ENCODE results near the gene NUDT21. TPM values are rescaled to one million over a fixed set of nuclear protein-coding genes. Genes with fewer than 3 reads are reported as not detected.

Gene NUDT21
- total RNA-seq, 1 experiment from 2014 or later = 218 TPM

- no peak overlapping the region for H3K9ac ChIP-seq (ENCODE audit: low read length)
Measured at GRCh38 chr16:56482683-56483236, 31.6 kb upstream of the NUDT21 start.

More at GRCh38 chr16:56482683-56483236, 31.6 kb upstream of the NUDT21 start:
- RAD21 ChIA-PET (ENCODE audit: low non-redundant PET in 1 of 2, low total read pairs in 2 of 2, uncharacterized antibody in 2 of 2, unreplicated experiment in 2 of 2) = no interaction called here
- no peak overlapping the region for H3K4me2 ChIP-seq (ENCODE audit: low read length)
- peaks cover 0 to 8% of the 10 kb centered on the region in 2 experiments; a peak in 2 of 4 replicates for H3K4me1 ChIP-seq (ENCODE audit: control insufficient read depth in 1 of 2, insufficient read depth in 2 of 2, low read length in 2 of 2)
- no peaks in the 10 kb centered on the region for H3K9me3 ChIP-seq (ENCODE audit: control insufficient read depth in 1 of 2, insufficient read depth in 1 of 2, low read depth in 1 of 2, low read length in 2 of 2)
- no TSS peak for BruUV-seq (replicated peaks)
- TF ChIP-seq TCF7L2 (IDR thresholded peaks at IDR 0.05; ENCODE audit: borderline replicate concordance, extremely low read depth, insufficient read depth, insufficient read length) = no peak
- no peak for TF ChIP-seq ELF1 (IDR thresholded peaks at IDR 0.05; ENCODE audit: borderline replicate concordance, low read depth)
- TF ChIP-seq RAD21 (IDR thresholded peaks at IDR 0.05; ENCODE audit: low read depth) = no peak
- TF ChIP-seq, protein P1, sequence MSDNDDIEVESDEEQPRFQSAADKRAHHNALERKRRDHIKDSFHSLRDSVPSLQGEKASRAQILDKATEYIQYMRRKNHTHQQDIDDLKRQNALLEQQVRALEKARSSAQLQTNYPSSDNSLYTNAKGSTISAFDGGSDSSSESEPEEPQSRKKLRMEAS (IDR thresholded peaks at IDR 0.05) = no peak
- TF ChIP-seq POLR2A (IDR thresholded peaks at IDR 0.05; ENCODE audit: borderline replicate concordance, extremely low read depth, insufficient read depth, insufficient read length) = no peak
- TF ChIP-seq YY1 (IDR thresholded peaks at IDR 0.05; ENCODE audit: extremely low read depth, insufficient replicate concordance, low read depth, low read length) = no peak
- TF ChIP-seq SRF (IDR thresholded peaks at IDR 0.05; ENCODE audit: low read depth) = no peak
- no peak for TF ChIP-seq EZH2 (IDR thresholded peaks at IDR 0.05)
- TF ChIP-seq FOSL1 (IDR thresholded peaks at IDR 0.05; ENCODE audit: low read depth) = no peak
- no peak for TF ChIP-seq REST (IDR thresholded peaks at IDR 0.05; ENCODE audit: low read depth)
- no peak for TF ChIP-seq ZNF274 (IDR thresholded peaks at IDR 0.05; ENCODE audit: low read depth, low read length)
- H3K27ac ChIP-seq (ENCODE audit: low read depth, low read length) = no peak overlapping the region
- CTCF ChIA-PET = no interaction called here
- no peaks in the 10 kb centered on the region for H4K20me1 ChIP-seq (ENCODE audit: insufficient read depth)
- no peaks in the 10 kb centered on the region for H3K79me2 ChIP-seq (ENCODE audit: insufficient read depth, low read length)
- H3K27me3 ChIP-seq (ENCODE audit: insufficient read depth, low read length) = no peaks in the 10 kb centered on the region
- H2AFZ ChIP-seq (ENCODE audit: low read depth, low read length, poor library complexity, severe bottlenecking) = no peak overlapping the region
- H3K4me3 ChIP-seq (replicated peaks in 1 of 2; ENCODE audit: low read depth in 1 of 2, low read length in 2 of 2) = no peak overlapping the region
- no peaks in the 10 kb centered on the region for H3K9me2 ChIP-seq (ENCODE audit: insufficient read depth)
- intact Hi-C loops (cut with micrococcal nuclease) = no loop called here
- no peak for ATAC-seq
- POLR2A ChIA-PET = no interaction called here
- H3K36me3 ChIP-seq (ENCODE audit: control insufficient read depth in 1 of 2, insufficient read depth in 2 of 2, low read length in 2 of 2) = peaks cover 0 to 13% of the 10 kb centered on the region in 2 experiments; a peak in 2 of 4 replicates
- DNase-seq (ENCODE audit: low read depth, low spot score) = no peak

All from HCT116 (cell line).